GM11168 (cell line): Measurements from ENCODE around the gene SGTB.

Experiments
- in situ Hi-C: fragments of 300-500 bp; cut with MboI; formaldehyde crosslinking; loops from one replicate; pipeline ENCODE4 v1.12.0; 2022; ENCODE audit warnings: low sequenced_read_pairs; ENCODE audit not compliant: unreplicated experiment

The SGTB gene, protein sequence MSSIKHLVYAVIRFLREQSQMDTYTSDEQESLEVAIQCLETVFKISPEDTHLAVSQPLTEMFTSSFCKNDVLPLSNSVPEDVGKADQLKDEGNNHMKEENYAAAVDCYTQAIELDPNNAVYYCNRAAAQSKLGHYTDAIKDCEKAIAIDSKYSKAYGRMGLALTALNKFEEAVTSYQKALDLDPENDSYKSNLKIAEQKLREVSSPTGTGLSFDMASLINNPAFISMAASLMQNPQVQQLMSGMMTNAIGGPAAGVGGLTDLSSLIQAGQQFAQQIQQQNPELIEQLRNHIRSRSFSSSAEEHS

DNA sequence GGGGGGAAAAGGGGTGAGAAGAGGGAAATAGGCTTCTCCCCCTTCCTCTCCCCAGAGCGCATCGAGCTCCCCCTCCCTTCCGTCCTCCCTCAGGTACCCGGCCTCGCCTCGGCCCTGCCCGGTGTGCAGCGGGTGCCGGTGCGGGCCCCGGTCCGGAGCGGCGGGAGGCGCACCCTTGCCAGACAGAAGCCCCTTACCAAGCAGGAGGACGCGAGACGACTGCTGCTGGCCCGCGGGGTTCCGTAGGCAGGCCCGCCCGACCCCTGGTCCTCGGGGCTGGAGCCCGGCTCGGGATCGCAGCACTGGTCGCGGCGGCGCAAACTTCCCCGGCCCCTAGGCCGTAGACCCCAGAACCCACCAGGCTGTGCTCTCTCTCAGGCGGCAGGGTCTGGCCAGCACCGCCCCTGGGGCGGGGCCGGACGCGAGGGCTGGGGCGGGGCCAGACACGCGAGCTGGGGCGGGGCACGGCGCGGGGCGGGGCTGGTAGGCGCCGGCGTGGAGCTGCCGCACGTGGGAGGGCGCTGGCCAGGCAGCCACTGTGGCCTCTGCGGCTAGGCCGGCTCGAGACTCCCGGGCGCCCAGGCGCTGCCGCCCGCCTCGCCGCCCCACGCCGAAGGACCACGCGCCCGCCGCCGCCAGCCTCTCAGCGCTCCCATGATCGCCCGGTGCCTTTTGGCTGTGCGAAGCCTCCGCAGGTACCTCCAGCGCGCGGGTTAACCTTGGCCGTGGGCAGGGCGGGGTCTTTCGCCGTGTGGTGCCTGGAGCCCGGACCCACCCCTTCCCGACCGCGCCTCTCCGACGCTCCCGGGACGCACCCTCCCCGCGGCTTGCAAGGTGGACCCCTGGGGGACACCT, at the start of gene SGTB, which contains the start of gene NLN:
SGTB (minus strand) TSS at position 390 of the 855 bp plus-strand sequence. CDS start 1,302 bp downstream, outside the sequence.
NLN (plus strand) TSS at position 486 of the 855 bp plus-strand sequence; CDS start at position 655, 169 bp downstream.
- in situ Hi-C loops, result no loop called here

DNA sequence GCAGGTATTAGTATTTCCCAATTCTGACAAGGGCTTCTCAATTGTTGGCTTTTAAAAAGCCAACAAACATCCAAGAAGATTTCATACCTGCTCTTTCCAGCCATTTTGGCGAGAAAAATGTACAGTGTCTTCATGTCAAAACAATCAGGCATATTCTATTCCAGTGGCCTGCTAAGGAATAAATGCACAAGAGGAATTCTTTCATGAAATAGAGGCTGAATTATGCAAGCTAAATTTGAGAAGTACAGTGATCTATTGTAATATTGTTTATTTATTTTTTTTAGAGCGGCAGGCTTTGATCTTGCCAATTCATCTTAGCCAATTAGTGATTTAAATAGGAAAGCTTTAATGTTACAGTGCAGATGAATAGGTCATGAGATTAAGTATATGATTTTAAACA, 49.4 kb upstream of the SGTB start:
- in situ Hi-C loops, result no loop called here

GRCh38 chr5:65769539-65769938, 47.6 kb upstream of the SGTB start:
- in situ Hi-C loops, result no loop called here

- in situ Hi-C loops, result no loop called here
Measured at GRCh38 chr5:65768723-65769346, 46.9 kb upstream of the SGTB start.

DNA sequence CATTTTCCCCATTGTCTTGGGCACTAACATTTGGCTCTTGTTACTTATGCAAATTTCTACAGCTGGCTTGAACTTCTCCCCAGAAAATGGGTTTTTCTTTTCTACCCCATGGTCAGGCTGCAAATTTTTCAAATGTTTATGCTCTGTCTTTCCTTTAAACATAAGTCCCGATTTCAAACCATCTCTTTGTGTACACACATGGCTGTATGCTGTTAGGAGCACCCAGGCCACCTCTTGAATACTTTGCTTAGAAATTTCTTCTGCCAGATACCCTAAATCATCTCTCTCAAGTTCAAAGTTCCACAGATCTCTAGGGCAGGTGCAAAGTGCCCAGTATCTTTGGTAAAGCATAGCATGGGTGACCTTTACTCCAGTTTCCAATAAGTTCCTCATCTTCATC, 45.7 kb upstream of the SGTB start:
- in situ Hi-C loops, result no loop called here

DNA sequence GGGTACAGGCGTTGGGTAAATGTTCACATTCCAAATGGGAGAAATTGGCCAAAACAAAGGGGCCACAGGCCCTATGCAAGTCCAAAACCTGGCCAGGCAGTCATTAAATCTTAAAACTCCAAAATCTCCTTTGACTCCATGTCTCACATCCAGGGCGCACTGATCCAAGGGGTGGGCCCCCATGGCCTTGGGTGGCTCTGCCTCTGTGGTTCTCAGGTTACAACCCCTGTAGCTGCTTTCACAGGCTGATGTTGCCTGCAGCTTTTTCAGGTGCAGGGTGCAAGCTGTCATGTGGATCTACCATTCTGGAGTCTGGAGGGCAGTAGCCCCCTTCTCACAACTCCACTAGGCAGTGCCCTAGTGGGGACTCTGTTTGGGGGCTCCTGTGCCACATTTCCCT, 44.9 kb upstream of the SGTB start:
- in situ Hi-C loops, result no loop called here

DNA sequence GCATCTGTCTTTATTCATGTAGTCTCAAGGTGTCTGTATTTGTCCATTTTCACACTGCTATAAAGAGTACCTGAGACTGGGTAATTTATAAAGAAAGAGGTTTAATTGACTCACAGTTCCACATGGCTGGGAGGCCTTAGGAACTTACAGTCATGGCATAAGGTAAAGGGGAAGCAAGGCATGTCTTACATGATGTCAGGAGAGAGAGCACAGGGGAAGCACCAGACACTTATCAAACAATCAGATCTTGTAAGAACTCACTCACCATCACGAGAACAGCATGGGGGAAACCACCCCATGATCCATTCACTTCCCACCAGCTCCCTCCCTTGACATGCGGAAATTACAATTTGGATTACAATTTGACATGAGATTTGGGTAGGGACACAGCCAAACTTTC, 44.3 kb upstream of the SGTB start:
- in situ Hi-C loops, result no loop called here

- in situ Hi-C loops, result no loop called here
Measured at GRCh38 chr5:65765582-65765981, 43.7 kb upstream of the SGTB start.

DNA sequence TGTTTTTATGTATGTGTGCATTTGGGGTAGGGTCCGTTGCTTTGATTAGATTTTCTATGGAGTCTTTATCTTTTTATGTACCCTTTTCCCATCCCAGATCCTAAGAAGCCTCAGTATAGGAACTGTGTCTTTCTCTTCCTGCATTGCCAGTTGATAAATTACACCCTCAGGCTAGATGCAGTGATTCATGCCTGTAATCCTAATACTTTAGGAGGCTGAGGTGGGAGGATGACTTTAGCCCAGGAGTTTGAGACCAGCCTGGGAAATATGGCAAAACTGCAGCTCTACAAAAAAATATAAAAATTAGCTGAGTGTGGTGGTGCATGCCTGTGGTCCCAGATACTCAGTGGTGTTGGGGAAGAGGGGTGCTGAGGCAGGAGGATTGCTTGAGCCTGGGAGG, 40.3 kb upstream of the SGTB start:
- in situ Hi-C loops, result no loop called here

- in situ Hi-C loops, result no loop called here
Measured at GRCh38 chr5:65760504-65761275, 38.8 kb upstream of the SGTB start.

GRCh38 chr5:65758546-65759144, 36.7 kb upstream of the SGTB start:
- in situ Hi-C loops, result no loop called here

DNA sequence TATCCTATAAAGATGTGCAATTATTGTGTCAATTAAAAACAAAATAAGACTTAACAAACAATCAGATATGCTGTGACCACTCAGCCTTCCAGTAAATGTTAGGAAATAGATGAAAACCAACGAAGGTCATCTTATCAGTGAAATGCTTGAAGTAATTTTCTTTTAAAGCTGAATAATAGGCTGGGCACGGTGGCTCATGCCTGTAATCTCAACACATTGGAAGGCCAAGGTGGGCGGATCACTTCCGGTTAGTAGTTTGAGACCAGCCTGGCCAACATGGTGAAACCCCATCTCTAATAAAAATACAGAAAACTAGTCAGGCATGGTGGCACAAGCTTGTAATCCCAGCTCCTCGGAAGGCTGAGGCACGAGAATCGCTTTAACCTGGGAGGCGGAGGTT, 31.3 kb upstream of the SGTB start:
- in situ Hi-C loops, result no loop called here

- in situ Hi-C loops, result no loop called here
Measured at GRCh38 chr5:65750938-65751337, 29.0 kb upstream of the SGTB start.

- in situ Hi-C loops, result loop anchor here (10.0 kb wide), 1 partner anchor 175 kb away; the partner anchor contains the start of gene ERBIN
Measured at GRCh38 chr5:65749956-65750355, 28.0 kb upstream of the SGTB start.

- in situ Hi-C loops, result loop anchor here (10.0 kb wide), 1 partner anchor 175 kb away; the partner anchor contains the start of gene ERBIN
Measured at GRCh38 chr5:65749221-65749844, 27.4 kb upstream of the SGTB start.

DNA sequence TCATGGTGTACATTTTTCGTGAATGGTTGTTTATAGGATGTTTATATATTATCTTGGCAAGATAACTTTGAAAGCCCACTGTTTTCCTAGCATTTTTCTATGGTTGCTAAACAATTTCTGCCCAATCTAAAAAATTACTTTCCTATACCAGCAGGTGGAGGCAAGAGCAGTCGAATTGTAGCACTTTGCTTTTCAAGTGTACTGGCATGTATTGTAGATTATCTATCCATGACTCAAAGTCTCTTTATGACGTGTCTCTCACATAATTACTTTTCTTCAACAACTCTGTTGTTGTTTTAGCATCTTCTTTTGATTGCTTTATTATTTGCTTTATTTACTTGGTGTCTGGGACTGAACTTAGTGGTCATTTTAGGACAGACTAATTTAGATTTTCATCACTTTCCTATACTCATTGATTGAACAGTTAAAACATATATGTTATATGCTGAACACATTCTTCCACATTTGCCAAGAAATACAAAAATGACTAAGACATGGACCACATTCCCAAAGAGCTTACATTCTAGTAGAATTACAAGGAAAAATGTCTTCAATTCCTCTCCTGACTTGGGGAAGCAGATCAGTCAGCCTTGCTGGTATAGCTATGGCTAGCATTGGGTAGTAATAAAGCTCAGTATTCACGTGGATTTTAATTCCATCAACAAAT, 20.8 kb upstream of the SGTB start:
- in situ Hi-C loops, result loop anchor here (10.0 kb wide), 1 partner anchor 182 kb away; the partner anchor contains the start of gene ERBIN

DNA sequence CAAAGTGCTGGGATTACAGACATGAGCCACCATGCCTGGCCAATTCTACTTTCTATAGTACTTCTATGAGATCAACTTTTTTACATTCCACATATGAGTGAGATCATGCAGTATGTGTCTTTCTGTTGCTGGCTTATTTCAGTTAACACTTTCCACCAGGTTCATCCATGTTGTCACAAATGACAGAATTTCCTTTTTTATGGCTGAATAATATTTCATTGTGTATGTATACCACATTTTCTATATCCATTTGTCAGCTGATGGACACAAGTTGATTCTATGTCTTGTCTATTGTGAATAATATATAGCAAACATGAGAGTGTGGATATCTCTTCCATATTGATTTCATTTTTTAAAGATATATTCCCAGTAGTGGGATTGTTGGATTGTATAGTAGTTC, 17.3 kb upstream of the SGTB start:
- in situ Hi-C loops, result no loop called here

DNA sequence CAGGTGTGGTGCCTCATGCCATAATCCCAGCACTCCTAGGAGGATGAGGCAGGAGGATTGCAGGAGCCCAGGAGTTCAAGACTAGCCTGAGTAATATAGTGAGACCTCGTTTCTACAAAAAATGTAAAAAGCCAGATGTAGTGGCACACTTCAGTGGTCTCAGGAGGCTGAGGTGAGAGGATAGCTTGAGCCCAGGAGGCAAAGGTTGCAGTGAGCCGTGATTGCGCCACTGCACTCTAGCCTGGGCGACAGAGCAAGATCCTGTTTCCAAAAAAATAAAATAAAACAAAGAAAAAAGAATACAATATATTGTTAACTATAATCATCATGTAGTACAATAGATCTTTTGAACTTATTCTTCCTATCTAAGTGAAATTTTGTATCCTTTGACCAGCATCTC, 16.4 kb upstream of the SGTB start:
- in situ Hi-C loops, result no loop called here

DNA sequence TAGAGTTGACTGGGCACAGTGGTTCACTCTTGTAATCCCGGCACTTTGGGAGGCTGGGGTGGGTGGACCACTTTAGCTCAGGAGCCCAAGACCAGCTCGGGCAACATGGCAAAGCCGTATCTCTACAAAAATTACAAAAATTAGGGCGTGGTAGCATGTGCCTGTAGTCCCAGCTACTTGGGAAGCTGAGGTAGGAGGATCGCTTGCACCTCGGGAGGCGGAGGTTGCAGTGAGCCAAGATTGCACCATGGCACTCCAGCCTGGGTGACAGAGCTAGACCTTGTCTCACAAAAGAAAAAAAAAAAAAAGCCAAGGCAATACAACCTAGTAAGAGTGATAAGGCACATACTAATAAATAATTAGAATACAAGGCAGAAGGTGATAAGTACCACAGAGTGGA, 15.9 kb upstream of the SGTB start:
- in situ Hi-C loops, result no loop called here
